ENCODE data around the gene DYSF.

DYSF gene

GRCh38 chr2:71669058-71669456, 215.7 kb downstream of the DYSF start:
- no peak for DNase-seq

DNA sequence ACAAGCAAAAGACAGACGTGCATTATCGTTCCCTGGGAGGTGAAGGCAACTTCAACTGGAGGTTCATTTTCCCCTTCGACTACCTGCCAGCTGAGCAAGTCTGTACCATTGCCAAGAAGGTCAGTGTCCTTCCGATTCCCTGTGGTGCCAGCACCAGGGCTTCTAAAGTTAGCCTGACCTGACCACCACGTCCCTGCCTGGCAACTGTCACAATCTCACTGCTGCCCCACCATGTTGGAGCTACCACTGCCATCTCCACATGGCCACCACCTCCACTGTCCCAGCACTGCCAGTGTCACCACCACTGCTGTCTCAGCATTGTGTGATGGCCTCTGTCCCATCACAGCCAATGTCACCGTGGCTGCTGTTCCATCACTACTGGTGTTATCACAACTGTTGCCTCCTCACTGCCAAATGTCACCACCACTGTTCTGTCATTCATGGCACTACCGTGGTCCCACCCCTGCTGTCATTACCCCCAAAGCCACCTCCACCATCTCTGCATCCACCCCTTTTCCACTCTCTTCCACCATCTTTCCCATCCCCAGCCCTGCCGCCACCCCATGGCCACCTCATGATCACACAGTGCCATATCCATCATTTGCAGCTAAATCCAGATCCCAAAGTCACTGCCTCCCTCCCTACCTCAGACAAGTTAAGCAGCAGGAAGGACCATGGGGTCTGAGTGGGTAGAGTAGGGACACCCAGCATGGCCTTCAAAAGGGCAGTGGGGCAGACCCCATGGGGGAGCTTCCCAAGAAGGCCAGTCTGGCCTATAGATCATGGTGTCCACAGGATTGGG, 216.5 kb downstream of the DYSF start:
- DNase-seq, result no peak

GRCh38 chr2:71670430-71670795, 217.1 kb downstream of the DYSF start:
- DNase-seq, result no peak

DNA sequence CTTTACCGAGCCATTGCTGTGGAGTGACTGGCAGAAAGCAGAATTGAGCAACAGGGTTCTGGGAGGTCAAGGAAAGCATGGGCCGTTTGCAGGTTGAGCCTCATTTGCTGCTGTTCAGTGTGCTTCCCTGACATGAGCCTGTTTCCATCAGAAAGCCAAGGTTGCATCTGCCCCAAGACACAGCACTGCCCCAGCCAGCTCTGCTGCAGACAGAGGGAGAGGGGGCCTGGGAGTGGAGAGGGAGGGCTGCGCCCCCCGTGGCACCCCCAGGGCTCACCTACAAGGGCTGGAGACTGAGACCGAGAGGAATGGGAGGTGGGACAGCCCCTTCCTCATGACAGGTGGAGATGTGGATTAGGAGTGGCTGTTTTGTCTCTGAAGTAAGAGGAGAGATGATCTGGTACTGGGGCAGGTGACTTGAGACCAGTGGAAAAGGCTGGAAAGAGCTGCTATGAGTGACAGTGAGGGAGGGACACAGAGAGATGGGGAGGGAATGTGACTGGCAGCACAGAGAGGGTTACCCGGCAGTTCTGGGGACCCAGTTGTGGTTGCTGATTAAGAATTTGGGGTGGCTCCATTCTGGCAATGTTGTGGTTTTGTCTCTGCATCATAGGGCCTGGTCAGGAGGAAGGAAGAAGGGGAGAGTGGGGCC, 218.0 kb downstream of the DYSF start:
- DNase-seq, result no peak

GRCh38 chr2:71671895-71672825, 218.8 kb downstream of the DYSF start:
- DNase-seq, result no peak

DNA sequence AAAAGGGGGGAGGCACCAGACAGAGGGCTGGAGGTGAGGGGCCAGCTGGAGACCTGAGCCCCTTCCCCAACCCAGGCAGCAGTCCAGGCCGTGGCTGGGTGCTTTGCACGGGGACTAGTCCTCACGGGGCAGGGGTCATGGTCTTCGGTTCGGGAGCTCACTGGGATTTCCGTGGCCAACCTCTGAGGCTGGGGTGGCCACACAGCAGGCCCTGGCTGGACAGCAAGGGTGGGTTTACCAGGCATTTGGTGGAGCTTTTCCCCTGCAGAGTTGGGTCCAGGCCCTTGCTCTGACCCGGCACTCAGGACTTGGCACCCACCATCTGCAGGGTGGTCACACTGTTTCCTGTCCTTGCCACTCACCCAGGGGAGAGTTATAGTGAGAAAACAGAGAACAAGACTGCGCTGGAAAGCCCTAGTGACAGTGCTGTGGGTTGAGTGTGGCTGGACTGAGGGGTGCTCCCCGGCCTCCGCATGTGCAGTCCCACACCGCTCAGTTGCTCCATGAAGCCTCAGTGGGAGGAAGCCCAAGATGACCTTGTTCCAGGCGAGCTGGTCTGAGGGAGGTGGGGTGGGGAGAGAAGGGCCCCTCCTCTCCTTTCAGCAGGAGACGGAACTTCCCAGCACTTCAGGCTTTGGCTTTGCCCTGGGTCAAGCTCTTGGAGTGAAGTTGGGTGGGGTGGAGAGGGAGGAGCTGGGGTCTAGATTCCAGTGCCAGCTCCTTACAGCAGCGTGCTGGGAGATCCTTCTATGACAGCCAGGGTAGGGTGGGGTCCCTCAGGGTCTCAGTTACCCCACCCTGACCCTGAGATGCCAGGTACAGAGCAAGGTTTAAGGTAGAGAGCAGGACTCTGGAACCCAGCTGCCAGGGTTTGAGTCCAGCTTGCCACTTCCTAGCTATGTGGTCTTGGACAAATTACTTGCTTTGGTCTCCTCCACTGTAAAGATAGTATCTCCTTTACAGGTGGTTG, 219.8 kb downstream of the DYSF start:
- DNase-seq, result no peak

DNA sequence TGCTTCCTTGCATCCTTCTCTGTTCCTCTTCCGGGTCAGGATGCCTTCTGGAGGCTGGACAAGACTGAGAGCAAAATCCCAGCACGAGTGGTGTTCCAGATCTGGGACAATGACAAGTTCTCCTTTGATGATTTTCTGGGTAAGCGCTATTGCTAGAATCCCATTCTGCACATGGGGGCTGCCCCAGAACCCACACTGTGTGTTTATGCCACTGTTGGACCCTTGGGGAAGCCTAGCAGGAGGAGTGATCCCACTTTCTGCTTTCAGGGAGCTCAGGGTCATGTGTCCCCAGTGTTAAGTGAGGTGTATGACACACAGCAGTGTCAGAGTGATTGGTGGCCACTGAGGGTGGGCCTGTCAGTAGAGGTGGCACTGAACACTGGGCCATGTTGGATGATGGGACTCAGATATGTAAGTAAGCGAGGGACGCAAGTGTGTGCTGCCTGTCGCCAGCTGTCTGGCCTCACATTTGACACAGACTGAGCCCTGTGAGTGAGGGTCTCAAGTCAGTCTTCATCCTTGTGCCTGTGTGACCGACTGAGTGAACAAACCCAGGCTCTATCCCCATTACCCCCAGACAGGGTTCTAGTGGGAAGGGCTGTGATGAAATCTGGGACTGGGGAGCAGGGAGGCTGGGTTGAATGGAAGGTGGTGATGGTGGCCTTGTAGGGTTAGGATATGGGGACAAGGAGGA, 220.9 kb downstream of the DYSF start:
- DNase-seq, result no peak

- no peak for DNase-seq
Measured at GRCh38 chr2:71675296-71675695, 221.9 kb downstream of the DYSF start.

- DNase-seq, result no peak
Measured at GRCh38 chr2:71678874-71679273, 225.5 kb downstream of the DYSF start.

- DNase-seq, result no peak
Measured at GRCh38 chr2:71679491-71679890, 226.1 kb downstream of the DYSF start.

- no peak for DNase-seq
Measured at GRCh38 chr2:71680925-71681324, 227.6 kb downstream of the DYSF start.

DNA sequence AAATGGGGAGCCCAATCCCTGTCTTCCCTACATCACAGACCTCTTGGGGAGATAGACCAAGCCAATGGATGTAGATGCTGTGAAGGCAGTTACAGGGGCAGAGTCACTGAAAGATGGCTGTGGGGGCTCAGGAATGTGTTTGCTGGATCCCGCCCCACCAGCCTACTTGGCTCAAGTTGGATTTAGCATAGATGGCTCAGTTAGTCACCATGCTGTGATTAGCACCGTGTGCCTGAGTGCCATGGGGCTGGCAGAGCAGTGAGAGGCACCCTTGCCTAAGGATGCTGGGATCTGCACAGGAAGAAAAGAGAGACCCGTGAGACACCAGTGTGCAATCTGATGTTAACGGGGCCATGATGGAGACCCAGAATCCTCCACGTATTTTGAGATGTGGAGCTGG, 228.3 kb downstream of the DYSF start:
- DNase-seq, result no peak

GRCh38 chr2:71682341-71682740, 229.0 kb downstream of the DYSF start:
- DNase-seq, result no peak

DNA sequence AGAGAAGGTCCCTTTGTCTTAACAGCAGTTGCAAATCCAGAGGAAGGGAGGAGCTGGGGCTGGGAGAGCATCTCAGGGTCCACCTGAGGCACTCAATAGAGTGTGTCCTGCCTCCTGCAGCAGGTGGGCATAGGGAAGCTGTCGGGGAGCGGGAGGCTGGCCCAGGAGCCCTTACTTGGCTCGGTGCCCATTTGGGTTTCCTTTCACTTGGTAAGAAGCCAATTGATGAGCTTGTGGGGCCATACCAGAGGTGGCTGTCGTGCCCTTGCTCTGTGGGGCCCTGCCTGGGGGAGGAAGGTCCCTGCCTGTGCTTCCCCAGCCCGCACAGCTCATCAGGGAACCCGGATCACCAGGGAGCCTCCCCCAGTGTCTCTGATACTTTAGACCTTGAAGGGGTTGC, 229.7 kb downstream of the DYSF start:
- DNase-seq, result peak in 1 of 58 donors; percentile 11

GRCh38 chr2:71683666-71684065, 230.3 kb downstream of the DYSF start:
- DNase-seq, result no peak

DNA sequence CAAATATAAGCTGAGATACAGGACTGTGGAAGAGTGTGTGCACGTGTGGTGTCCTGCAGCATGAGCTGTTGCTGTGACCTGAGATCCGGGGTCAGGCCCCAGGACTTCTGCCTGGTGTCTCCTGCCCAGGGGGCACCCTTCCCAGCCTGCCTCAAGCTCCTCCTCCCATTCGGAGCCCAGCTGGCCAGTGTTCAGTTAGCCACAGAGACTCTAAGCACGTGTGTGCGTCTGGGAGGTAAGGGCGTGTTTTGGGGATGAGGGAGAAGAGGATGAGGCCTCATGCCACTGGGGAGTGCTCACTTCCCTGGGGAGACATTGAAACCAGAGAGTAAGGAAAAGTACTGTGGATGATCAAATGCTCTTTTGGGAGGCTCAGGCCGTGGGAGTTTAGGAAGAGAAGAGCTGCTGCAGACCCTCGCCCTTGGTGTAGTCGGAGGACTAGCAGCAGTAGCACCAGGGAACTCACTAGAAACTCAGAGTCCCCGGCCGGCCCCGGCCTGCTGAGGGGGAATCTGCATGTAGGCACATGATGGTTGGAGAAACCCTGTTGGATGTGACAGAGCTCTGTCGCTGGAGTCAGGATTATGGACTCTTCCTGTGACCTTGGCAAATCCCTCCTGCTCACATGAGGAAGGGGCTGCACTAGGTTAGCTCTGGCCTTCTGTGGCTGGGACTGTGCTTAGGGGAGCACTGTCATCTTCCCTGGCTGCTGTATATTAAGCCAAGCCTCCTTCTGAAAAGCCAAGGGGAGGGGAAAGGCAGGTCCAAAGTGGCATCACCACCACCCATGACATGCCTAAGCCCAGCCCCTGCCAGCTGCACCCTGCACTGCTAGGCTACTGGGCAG, 231.1 kb downstream of the DYSF start:
- DNase-seq, result no peak

DNA sequence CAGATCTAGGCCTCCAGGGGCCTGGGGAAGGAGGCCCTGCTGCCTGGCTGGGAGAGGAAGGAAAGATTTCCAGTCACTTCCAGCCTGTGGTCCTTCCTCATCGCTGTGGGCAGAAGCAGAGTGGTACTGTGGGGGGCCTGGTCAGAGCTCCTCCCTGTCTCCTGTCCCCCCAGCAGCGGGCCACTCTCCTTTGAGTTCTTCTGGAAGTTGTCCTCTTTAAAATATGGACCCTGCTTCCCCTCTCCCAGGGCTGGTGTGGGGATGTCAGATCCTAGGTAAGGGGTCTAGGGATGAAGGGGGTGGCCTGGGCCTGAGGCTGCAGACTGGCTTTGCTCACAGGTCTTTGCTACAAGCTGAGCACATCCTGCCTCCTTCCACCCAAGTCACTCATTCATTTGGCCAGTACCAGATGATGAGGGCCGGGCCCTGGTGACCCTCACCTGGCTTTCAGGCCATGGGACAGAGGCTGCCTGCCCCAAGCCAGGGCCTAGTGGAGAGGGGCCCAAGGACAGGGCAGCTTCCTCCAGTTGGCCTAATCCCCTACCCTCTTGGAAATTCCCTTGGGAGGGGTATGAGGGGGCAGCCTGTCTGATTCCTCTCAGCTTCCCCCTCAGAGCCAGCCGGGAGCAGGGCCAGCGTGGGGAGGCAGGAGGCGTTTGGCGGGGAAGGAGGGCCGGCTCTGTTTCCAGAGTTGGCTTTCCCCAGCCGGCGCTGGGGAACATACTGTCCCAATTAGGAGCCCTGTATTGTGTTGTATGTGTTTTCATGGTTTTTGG, 231.9 kb downstream of the DYSF start:
- DNase-seq, result peak in 50 of 58 donors; percentile 10 to 87 (median 52)

- peak in 1 of 58 donors; percentile 20 for DNase-seq
Measured at GRCh38 chr2:71685941-71686611, 232.7 kb downstream of the DYSF start.
